ENCODE data around the gene ARHGEF5.
"Not testable (repeated sequence)": the region's sequence is repeated elsewhere in the genome, so short reads cannot be mapped to it uniquely, and the experiment has no call there.

Gene ARHGEF5

DNA sequence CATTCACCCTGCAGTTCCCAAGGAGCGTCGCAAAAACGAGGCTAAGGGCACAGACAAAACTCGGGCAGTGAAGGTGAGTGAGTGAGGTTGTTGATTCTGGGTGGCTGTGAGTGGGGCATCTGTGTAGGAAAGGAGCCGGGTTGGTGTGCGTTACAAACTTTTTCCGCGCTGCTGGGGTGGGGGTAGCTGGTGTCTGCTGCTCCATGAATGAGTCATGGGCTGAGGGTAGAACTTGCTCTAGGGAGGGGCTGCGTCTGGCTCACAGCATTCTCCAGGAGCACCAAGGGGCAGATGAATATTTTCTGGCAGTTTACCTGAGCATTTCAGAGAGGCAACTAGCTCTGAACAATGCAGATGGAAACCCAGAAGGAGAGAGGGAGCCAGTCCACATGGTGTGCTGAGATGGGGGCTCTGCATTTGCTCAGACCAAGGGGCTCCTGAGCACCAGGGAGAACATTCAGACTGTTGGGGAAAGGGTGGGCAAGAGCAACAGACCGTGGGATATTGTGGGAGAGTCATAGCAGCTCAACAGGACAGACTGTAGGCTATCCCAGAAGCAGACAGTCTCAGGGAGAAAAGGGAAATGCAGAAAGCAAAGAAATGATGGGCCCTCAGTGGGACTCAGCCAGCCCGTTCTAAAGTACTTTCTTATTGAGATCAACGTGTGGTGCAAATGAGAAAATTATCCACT lies 29.5 kb downstream of the ARHGEF5 start:
- peak; percentile 44 to 46 for DNase-seq

DNA sequence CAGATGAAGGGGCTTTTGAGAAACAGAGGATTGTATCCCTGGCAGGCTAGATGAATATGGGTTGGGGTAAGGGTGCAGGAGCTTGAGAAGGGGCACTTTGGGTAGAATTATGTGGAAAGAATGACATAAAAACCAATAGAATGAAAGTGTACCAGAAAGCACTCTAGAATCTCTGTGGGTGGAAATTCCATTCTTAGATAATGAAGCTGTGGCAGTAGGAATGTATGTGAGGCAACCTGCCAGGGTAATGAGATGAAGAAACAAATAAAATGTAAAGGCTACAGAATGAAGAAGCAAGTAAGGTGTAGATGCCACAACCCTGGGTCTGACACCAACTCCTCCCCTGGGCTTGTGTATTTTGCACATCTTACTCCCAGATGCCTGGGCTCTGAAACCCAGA lies 31.5 kb downstream of the ARHGEF5 start:
- DNase-seq: no peak

DNA sequence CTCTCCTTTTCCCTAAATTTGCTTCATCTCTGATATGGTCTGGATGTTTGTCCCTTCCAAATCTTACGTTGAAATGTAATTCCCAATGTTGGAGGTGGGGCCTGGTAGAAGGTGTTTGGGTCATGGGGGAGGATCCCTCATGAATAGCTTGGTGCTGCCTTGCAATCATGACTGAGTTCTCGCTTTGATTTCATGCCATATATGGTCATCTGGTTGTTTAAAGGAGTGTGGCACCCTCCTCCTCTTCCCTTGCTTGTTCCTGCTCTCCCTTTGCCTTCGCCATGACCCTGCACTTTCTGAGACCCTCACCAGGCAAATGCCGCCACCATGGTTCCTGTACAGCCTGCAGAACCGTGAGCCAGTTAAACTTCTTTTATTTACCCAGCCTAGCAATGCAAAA lies 33.7 kb downstream of the ARHGEF5 start:
- DNase-seq: no peak

DNA sequence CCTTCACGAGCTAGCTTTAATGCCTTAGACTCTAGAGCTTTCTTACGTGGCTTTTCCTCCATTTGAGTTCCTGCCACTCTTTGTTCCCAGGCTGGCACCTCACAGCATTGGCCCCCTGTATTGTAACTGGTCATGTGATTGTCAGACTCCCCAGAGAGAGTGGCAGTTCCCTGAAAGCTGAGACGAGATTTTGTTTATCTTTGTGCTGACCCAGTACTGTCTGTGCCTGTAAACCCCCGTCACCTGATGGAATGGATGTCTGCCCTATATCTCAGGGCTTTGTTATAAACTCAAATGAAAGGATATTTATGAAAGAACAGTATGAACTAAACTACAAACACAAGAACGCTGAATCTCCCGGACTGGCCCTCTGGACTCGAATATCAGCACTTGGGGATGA lies 35.3 kb downstream of the ARHGEF5 start:
- no peak for DNase-seq

DNA sequence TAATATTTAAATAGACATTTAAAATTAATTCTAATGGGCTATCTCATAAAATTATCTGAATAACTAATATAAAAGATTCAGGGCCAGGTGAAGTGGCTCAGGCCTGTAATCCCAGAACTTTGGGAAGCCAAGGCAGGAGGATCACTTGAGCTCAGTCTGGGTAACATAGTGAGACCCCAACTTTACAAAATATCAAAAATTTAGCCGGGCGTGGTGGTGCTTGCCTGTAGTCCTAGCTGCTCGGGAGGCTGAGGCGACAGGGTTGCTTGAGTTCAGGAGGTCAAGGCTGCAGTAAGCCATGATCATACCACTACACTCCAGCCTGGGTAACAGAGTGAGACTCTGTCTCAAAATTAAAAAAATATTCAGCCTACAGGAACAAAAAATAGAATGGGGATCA lies 35.8 kb downstream of the ARHGEF5 start:
- DNase-seq: no peak

DNA sequence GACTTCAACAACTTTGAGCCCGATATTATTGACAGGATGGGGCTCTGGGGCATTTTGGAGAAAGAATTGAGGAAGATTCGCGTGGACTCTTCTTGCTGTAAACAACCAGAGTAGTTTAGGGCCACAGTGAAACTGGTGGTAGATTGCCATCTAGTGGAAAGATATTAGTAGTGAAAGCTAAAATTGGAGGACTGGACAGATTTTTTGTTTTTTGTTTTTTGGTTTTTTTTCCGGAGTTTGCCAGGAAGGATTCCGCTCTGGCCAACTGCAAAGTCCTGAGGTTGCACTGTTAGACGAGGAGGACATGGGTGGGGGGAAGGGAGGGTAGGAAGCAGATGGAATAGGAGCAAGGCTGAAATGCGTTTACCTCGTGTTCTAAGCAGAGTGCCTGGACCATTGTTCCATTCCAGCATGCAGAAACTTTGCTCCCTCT lies 36.6 kb downstream of the ARHGEF5 start:
- peak; percentile 7 to 8 for DNase-seq

DNA sequence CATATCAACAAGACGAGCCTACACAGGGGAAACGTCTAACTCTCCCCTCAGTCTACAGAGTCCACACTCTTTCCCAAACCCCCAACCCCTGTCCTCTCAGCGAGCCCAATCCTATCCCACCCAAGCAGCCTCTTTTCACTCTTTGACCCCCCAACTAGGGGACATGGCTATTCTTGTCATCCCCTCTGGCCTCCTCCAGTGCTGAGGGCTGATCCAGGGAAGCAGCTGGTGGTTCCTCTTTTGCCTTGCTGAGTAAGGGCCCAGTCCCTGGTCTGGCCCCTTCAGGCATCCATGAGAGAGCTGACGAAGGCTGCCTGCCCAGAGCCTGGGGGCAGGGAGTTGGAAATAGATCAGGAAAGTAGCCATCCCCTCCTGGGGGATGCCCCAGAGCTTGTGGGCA lies 41.9 kb downstream of the ARHGEF5 start:
- DNase-seq: no peak

DNA sequence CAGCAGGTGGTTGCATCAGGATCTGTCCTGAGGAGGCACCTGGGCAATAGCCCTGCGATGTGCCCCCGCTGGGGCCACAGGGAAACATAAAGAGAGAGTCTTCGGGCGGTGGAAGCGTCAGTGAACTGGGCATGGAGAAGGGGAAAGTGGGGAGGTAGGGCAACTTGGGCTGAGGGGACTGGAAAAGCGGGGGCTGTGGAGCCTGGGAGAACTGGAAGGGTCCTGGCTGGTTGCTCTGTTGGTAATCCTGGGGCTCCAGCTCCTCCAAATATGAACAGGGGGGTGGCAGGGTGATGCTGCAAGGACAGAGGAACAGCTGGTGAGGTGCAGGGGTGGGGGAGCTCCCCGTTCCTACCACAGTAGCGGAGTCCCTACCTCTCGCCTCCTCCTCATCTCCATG lies 43.1 kb downstream of the ARHGEF5 start:
- no peak for DNase-seq

DNA sequence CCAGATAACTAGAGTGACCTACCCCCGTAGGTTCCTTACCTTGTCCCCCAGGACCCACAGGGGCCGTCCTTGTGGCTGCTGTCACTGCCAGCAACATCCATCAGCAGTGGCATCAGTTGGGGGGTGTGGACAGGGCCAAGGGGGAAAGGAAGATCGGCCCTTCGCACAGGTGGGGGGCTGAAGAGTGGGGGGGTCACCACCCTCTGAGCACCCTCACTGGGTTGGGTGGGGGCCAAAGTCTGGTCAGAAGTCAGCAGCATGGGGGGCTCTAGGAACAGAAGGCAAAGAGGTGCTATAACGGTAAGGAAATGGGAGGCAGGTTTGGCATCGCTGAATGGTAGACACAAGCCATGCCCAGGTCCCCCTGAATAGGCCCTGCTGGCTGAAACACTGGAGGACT lies 43.7 kb downstream of the ARHGEF5 start:
- DNase-seq: no peak

DNA sequence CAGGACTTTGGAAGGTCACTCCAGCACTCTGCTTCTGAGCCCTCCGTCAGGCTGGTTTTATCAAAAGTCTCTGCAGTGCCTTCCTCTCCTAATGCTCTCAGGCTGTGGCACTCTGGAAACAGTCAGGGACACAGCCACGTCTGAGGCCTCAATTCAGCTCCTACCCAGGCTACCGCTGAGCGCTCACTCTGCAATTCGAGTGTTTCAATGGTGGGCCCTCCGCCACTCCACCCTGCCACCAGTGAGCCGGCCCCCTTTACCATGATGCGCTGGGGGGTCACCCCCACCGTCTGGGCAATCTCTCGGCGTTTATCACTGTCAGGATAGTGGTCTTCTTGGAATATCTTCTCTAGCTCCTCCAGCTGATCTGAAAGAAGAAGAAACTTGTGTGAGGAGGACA lies 44.7 kb downstream of the ARHGEF5 start:
- DNase-seq: no peak

DNA sequence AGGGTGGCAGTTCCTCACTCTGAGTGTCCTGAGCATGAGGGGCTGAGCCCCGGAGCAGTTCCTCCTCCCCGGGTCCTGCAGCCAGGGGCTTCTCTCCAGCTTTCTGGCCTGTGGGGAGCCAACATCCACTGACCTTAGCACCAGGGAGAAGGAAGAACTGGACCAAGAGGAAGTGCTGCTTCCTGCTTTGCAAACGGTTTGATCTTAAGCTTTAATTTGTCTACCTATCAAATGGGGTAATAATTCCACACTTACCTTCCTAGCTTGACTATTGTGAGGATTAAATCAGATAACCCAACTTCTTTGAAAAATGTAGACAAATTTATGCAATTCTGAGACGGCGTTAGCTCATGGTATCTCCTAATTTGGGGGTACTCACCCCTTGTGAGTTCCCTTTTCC lies 46.3 kb downstream of the ARHGEF5 start:
- DNase-seq: no peak

DNA sequence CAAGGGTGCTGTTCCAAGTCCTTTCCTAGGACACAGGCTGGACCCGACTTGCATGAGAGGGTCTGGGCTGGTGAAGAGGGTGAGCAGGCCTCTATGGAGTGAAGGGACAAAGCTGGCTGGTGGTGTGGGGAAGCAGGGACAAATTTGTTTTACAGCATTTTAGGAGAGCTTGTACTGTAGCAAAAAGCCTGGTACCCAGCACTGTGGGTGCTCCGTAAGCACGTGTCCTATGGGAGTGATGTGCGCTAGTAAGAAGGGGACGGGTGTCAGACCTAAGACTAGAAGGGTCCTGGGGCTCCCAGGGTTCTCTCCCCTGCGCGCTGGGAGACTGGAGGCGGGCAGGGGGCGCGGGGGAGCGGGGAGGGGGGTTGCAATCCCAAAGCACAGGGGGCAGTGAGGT lies 47.9 kb downstream of the ARHGEF5 start:
- DNase-seq: no peak

DNA sequence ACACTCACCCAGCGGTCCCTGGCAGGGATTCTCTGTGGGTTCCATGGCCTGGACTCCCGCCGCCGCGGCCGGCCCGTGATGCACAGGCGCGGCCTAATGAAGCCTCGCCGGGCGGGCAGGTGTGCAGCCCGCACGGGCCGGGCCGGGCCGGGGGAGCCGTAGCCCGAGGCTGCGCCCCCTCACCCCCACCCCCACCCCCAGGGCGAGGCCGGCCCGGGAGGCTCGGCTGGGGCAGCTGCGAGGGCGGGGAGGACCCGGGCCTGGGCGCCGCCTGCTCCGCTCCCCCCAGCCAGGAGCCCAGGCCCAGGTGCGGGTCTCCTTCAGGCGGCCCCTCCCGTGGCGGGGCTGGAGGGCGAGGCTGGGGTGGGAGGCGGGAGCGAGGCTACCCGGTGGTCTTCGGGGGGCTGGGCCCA lies 48.5 kb downstream of the ARHGEF5 start, which contains the start of gene NOBOX:
Gene NOBOX (minus strand): TSS at position 45 of the 413 bp plus-strand sequence.
- no peak for DNase-seq

DNA sequence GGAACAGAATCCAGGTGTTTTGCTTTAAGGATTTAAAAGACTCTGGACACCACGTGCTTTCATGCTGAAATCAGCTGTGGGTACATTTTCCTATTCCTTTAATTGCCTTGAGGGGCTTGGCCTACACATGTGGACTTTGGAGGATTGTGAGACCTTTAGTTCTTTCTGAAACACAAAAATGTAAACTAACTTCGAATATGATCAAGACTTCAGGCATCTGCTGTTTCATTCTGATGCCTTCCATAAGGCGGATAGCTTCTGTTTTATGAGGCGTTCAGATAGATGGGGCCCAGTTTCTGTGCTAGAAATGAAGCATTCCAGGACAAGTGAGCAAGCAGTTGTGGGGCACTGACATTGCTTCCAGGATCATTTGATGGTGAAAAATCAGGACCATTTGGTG lies 49.7 kb downstream of the ARHGEF5 start:
- no peak for DNase-seq

DNA sequence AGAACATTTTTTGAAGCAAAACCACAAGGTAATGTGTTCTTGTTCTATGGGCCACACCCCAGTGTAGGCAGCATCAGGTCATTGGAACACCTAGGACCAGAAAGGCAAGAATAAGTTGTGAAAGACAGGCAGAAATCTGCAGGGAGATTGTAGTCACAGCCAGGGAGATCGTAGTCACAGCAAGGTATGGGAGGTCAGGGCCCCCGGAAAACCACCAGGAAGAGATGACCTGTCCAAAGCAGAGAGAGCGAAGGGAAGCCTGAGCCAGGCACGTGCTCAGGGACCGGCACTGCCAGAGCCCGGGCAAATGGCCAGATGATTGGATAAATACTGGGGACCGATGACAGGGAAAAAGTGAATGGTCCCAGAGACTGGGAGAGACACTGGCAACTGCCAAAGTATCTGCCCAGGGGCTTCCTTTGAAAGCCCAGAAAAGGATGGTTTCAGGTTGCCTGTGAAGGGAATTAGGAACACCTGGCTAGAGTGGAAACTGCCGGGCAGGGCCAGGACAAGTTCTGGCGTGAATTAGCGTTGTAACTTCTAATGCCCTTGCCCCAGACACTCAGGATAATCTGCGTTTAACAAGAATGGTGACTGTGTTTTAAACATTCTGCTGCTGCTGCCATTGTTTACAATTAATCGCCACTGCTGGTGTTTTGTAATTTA lies 52.2 kb downstream of the ARHGEF5 start:
- DNase-seq: no peak

DNA sequence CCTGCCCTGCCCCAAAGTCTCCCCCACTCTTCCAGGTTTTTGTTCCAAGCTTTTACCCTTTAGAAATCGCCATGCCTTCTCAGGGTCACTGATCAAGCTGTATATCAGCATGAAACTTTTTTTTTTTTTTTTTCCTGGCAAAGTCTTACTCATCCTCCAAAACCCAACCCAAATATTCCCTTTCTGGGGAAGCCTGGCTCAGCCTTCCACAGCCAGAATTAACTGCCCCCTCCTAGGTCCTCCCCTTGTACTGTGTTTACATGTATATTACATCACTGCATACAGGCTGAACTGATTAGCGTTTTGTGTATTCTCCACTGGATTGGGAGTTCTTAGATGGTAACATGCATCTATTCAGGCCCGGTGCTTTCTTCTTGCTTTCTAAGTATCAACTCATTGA lies 52.9 kb downstream of the ARHGEF5 start:
- DNase-seq: no peak

DNA sequence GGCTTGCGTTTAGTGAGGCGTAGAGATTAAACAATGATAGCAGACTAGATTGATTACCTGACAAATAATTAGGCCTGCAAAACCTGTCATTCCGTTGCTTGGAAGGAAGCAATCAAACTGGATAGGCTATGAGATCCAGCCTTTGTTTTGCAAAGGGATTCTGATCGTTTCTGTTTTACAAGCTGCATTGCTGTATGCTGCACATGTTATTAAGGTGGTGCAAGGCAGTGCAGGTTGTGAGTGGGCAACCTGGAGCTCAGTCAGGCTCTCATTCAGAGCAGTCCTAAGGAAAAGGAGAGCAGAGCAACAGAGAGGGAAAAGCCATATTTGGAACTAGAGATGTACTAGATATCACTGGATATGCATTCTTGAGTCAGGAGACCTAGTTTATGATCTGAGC lies 55.2 kb downstream of the ARHGEF5 start:
- no peak for DNase-seq

DNA sequence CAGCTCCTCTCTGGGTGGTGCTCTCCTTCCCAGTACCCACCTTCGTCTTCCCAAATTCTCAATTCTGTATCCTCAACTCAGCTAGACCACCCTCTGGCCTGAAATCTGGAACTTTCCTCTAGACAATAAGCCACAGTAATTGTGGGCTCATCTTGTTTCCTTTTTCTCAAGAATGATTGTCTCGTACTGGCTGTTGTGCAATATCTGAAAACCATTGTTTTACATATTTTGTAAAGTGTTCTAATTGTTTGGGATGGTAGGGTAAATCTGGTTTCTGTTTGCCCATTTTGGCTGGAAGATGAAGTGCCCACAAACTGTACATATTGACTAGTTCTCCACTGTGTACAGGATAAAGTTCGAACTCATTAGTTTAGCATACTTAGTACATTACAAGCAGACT lies 59.6 kb downstream of the ARHGEF5 start:
- no peak for DNase-seq

DNA sequence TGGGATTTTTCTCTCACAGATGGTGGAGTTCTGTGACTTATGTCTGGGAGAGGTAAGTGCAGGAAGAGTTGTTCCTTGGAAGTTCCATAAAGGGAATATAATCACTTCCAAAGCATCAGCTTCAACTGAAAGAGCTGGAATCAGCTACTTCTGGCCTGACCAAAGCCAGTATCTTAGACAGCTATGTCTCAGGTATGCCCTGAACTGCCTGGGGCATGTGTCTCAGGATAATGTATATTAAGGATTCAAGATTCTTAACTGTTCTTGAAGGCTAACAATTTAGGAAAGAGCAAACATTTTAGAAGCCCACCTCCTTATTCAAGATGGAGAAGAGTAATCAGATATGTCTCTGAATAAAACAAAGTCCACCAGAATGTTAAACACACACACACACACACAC lies 60.7 kb downstream of the ARHGEF5 start:
- no peak for DNase-seq

DNA sequence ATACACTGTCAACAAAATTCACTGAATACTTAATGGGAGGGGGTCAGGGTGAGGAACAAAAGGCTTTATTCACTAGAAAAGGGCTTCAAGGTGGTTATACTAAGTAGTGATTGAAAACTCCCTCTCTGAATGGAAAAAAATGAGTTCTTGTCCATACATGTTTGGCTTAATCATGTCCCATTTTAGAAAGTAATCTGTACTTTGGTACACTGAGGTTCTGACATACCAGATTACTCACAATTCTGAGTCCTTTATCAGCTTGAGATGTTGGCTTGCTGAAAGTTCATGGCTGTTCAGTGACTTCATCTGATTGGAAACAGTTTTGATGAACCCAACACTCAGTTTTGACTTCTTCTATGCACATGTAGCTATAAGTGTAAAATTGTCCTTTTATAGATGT lies 61.1 kb downstream of the ARHGEF5 start:
- no peak for DNase-seq

DNA sequence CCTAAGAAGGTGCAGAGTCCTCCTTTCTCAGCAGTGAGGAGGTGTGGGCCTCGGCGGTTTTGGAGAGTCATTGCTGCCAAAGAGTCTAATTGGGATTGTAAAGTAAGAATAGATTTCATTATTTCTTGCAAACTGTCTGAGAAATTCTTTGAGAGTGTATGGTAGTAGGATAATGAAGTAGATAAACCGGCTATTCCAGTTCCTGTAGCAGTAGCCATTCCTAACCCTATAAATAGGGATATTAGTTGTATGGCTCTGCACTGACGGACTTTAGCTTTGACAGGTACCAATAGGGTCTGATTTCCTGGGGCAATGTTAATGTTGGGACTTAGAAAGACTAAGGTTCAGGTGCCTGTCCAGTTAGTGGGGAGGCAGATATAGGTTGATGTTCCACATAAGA lies 63.7 kb downstream of the ARHGEF5 start:
- DNase-seq: not testable (repeated sequence)

DNA sequence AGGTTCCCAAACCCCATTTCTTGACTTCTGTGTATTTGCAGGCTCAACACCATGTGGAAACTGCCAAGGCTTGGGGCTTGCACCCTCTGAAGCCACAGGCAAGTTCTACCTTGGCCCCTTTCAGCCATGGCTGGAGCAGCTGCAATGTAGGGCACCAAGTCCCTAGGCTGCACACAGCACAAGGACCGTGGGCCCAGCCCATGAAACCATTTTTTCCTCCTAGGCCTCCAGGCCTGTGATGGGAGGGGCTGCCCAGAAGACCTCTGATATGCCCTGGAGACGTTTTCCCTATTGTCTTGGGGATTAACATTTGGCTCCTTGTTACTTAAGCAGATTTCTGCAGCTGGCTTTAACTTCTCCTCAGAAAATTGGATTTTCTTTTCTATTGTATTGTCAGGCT lies 72.3 kb downstream of the ARHGEF5 start:
- not testable (repeated sequence) for DNase-seq

DNA sequence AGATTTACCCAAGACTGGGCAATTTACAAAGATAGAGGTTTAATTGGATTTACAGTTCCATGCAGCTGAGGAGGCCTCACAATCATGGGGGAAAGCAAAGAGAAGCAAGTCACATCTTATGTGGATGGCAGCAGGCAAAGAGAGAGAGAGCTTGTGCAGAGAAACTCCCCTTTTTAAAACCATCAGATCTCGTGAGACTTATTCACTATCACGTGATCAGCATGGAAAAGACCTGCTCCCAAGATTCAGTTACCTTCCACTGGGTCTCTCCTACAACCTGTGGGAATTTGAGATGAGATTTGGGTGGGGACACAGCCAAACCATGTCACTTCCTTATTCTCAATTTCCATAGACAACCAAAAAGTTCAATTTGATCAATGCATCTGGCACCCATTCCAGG lies 73.2 kb downstream of the ARHGEF5 start:
- no peak for DNase-seq
